ENCODE results near the gene ACSL1.

Gene ACSL1

GRCh38 chr4:184729946-184730345 lies 95.8 kb downstream of the ACSL1 start:
- Histone ChIP-seq H3K4me1 (ENCODE audit: control insufficient read depth, insufficient read depth, low read length) (no peaks in the 10 kb centered on the region), H3K9me3 (ENCODE audit: control insufficient read depth, insufficient read depth, low read length) (no peaks in the 10 kb centered on the region), H3K4me3 (ENCODE audit: low read length) (no peak overlapping the region), H3K27ac (ENCODE audit: low read length) (no peak overlapping the region), H3K27me3 (ENCODE audit: control insufficient read depth, insufficient read depth, low read length) (no peaks in the 10 kb centered on the region), H3K36me3 (ENCODE audit: control insufficient read depth, insufficient read depth, low read length) (peaks cover 9% of the 10 kb centered on the region; the same call in 1 of the 2 replicates)
- no CpG with 5 or more reads among the region's 5 CpGs for WGBS (ENCODE audit: insufficient coverage, insufficient read length)
- no peak for DNase-seq (ENCODE audit: low read depth, low spot score)

DNA sequence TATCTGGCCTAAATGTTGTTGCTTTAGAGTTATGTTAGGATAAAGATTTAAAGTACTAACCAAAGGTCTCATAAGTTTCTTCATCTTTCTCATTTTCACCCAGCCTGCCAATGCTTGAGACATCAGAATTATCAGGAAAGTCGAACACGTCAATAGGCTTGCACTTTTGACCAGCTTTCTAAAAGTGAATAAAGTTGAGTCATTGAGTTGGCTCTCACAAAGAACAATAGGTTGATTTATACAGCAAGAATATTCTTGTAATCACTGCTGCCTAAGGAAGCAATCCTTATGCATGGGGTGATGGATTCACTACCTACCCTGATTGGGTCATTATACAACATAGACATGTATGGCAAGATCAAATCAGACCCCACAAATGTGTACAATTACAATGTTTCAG lies 96.9 kb downstream of the ACSL1 start:
- no peak overlapping the region for H3K27ac ChIP-seq (ENCODE audit: low read length)
- no peaks in the 10 kb centered on the region for H3K27me3 ChIP-seq (ENCODE audit: control insufficient read depth, insufficient read depth, low read length)
- no peaks in the 10 kb centered on the region for H3K9me3 ChIP-seq (ENCODE audit: control insufficient read depth, insufficient read depth, low read length)
- H3K36me3 ChIP-seq (ENCODE audit: control insufficient read depth, insufficient read depth, low read length), result peaks cover 9% of the 10 kb centered on the region; the same call in 1 of the 2 replicates
- H3K4me3 ChIP-seq (ENCODE audit: low read length), result no peak overlapping the region
- H3K4me1 ChIP-seq (ENCODE audit: control insufficient read depth, insufficient read depth, low read length), result no peaks in the 10 kb centered on the region
- DNase-seq (ENCODE audit: low read depth, low spot score), result no peak
- no CpG with 5 or more reads among the region's 2 CpGs for WGBS (ENCODE audit: insufficient coverage, insufficient read length)

GRCh38 chr4:184727430-184727829 lies 98.3 kb downstream of the ACSL1 start:
- Histone ChIP-seq H3K36me3 (ENCODE audit: control insufficient read depth, insufficient read depth, low read length) (peaks cover 9% of the 10 kb centered on the region; the same call in 1 of the 2 replicates), H3K27ac (ENCODE audit: low read length) (no peak overlapping the region), H3K4me3 (ENCODE audit: low read length) (no peak overlapping the region), H3K27me3 (ENCODE audit: control insufficient read depth, insufficient read depth, low read length) (no peaks in the 10 kb centered on the region), H3K4me1 (ENCODE audit: control insufficient read depth, insufficient read depth, low read length) (no peaks in the 10 kb centered on the region), H3K9me3 (ENCODE audit: control insufficient read depth, insufficient read depth, low read length) (no peaks in the 10 kb centered on the region)
- WGBS (ENCODE audit: insufficient coverage, insufficient read length), result no CpG with 5 or more reads among the region's 3 CpGs
- no peak for DNase-seq (ENCODE audit: low read depth, low spot score)

DNA sequence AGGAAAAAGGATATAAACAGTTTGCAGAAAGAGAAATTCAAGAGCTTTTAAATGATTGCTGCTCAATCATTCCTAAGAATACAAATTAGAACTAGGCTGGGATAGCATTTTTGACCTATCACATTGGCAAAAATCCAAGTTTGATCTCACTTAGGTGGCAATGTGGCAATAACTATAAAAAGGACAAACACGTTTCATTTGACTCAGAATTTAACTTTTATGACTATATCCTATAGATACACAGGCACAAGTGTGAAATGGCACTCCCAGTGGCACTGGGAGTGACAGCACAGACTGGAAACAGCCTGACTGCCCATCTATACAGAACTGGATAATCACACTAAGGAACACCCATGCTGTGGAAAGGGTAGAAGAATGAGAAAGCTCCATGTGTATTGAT lies 103.0 kb downstream of the ACSL1 start:
- no peak for DNase-seq (ENCODE audit: low read depth, low spot score)
- no CpG with 5 or more reads among the region's 1 CpG for WGBS (ENCODE audit: insufficient coverage, insufficient read length)
- no peaks in the 10 kb centered on the region for H3K4me1 ChIP-seq (ENCODE audit: control insufficient read depth, insufficient read depth, low read length)
- H3K27me3 ChIP-seq (ENCODE audit: control insufficient read depth, insufficient read depth, low read length), result no peaks in the 10 kb centered on the region
- no peak overlapping the region for H3K27ac ChIP-seq (ENCODE audit: low read length)
- H3K4me3 ChIP-seq (ENCODE audit: low read length), result no peak overlapping the region
- H3K36me3 ChIP-seq (ENCODE audit: control insufficient read depth, insufficient read depth, low read length), result peaks cover 6% of the 10 kb centered on the region; the same call in 1 of the 2 replicates
- H3K9me3 ChIP-seq (ENCODE audit: control insufficient read depth, insufficient read depth, low read length), result no peaks in the 10 kb centered on the region

DNA sequence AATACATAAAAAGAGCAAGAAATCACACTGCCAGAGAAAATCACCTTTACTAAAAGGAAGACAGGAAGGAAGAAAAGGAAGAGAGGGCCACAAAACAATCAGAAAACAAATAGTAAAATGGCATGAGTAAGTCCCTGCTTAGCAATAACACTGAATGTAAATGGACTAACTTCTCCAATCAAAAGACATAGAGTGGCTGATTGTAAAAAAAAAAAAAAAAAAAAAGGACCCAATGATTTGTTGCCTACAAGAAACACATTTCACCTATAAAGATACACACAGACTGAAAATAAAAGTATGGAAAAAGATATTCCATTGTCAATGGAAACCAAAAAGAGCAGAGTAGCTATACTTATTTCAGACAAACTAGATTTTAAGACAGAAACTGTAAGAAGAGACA lies 104.5 kb downstream of the ACSL1 start:
- Histone ChIP-seq H3K4me1 (ENCODE audit: control insufficient read depth, insufficient read depth, low read length) (no peaks in the 10 kb centered on the region), H3K9me3 (ENCODE audit: control insufficient read depth, insufficient read depth, low read length) (no peaks in the 10 kb centered on the region), H3K27me3 (ENCODE audit: control insufficient read depth, insufficient read depth, low read length) (no peaks in the 10 kb centered on the region), H3K36me3 (ENCODE audit: control insufficient read depth, insufficient read depth, low read length) (peaks cover 8% of the 10 kb centered on the region; the same call in 1 of the 2 replicates), H3K27ac (ENCODE audit: low read length) (no peak overlapping the region), H3K4me3 (ENCODE audit: low read length) (no peak overlapping the region)
- no peak for DNase-seq (ENCODE audit: low read depth, low spot score)

DNA sequence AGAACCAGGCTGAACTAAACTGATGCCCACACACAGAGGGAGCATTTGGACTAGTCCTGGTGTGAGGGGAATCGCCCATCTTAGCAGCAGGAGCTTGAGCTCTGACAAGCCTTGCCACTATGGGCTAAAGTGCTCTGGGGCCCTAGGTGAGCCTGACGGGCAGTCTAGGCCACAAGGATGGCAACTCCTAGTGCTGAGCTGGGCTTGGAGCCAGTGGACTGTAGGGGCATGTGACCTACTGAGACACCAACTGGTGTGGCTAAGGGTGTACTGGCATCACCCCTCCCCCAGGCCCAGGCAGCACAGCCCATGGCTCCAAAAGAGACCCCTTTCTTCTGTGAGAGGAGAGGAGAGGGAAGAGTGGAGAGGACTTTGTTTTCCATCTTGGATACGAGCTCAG lies 106.4 kb downstream of the ACSL1 start:
- Histone ChIP-seq H3K27me3 (ENCODE audit: control insufficient read depth, insufficient read depth, low read length) (no peaks in the 10 kb centered on the region), H3K4me3 (ENCODE audit: low read length) (no peak overlapping the region), H3K36me3 (ENCODE audit: control insufficient read depth, insufficient read depth, low read length) (peaks cover 8% of the 10 kb centered on the region; the same call in 1 of the 2 replicates), H3K27ac (ENCODE audit: low read length) (no peak overlapping the region), H3K9me3 (ENCODE audit: control insufficient read depth, insufficient read depth, low read length) (no peaks in the 10 kb centered on the region), H3K4me1 (ENCODE audit: control insufficient read depth, insufficient read depth, low read length) (no peaks in the 10 kb centered on the region)
- DNase-seq (ENCODE audit: low read depth, low spot score), result no peak
- no CpG with 5 or more reads among the region's 3 CpGs for WGBS (ENCODE audit: insufficient coverage, insufficient read length)

DNA sequence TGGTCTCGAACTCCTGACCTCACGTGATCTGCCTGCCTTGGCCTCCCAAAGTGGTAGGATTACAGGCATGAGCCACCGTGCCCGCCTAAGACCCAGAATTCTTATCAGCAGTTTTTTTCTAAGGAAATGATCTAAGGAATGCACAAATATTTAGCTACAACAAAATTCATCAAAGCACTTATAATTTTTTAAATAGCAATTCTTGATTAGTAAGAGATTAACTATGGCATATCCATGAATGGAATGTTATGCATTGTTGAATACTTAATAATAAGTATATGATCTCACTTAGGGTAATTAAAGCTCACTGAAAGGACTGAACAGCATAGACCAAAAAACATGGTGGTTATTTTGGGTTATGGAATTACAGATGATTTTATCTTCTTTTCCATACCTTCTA lies 110.2 kb downstream of the ACSL1 start:
- peaks cover 12% of the 10 kb centered on the region; the same call in 1 of the 2 replicates for H3K36me3 ChIP-seq (ENCODE audit: control insufficient read depth, insufficient read depth, low read length)

DNA sequence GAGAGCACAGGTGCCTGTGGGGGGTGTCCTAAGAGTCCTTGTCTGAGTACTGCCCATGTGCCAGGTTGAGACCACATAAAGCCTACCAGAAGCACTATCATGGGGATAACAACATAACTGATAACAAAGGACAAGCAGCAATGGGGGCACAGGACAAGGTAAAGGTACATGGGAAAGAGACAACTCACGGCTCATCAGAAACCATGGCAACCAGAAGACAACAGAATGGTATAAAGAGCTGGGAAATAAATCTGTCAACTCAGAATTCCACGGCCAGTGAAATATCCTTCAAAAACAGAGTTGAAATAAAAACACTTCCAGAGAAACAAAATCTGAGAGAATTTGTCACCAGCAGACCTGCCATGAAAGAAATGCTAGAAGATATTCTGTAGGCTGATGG lies 111.9 kb downstream of the ACSL1 start:
- WGBS (ENCODE audit: insufficient coverage, insufficient read length), result no CpG with 5 or more reads among the region's 2 CpGs
- Histone ChIP-seq H3K4me3 (ENCODE audit: low read length) (no peak overlapping the region), H3K27me3 (ENCODE audit: control insufficient read depth, insufficient read depth, low read length) (no peaks in the 10 kb centered on the region), H3K4me1 (ENCODE audit: control insufficient read depth, insufficient read depth, low read length) (no peaks in the 10 kb centered on the region), H3K27ac (ENCODE audit: low read length) (no peak overlapping the region), H3K36me3 (ENCODE audit: control insufficient read depth, insufficient read depth, low read length) (peaks cover 10% of the 10 kb centered on the region; the same call in 1 of the 2 replicates), H3K9me3 (ENCODE audit: control insufficient read depth, insufficient read depth, low read length) (no peaks in the 10 kb centered on the region)
- DNase-seq (ENCODE audit: low read depth, low spot score), result no peak

More for the DNA sequence above, 110.2 kb downstream of the ACSL1 start:
- no CpG with 5 or more reads among the region's 4 CpGs for WGBS (ENCODE audit: insufficient coverage, insufficient read length)
- no peaks in the 10 kb centered on the region for H3K9me3 ChIP-seq (ENCODE audit: control insufficient read depth, insufficient read depth, low read length)
- DNase-seq (ENCODE audit: low read depth, low spot score), result no peak
- H3K4me1 ChIP-seq (ENCODE audit: control insufficient read depth, insufficient read depth, low read length), result no peaks in the 10 kb centered on the region
- H3K4me3 ChIP-seq (ENCODE audit: low read length), result no peak overlapping the region
- H3K27ac ChIP-seq (ENCODE audit: low read length), result no peak overlapping the region
- no peaks in the 10 kb centered on the region for H3K27me3 ChIP-seq (ENCODE audit: control insufficient read depth, insufficient read depth, low read length)

DNA sequence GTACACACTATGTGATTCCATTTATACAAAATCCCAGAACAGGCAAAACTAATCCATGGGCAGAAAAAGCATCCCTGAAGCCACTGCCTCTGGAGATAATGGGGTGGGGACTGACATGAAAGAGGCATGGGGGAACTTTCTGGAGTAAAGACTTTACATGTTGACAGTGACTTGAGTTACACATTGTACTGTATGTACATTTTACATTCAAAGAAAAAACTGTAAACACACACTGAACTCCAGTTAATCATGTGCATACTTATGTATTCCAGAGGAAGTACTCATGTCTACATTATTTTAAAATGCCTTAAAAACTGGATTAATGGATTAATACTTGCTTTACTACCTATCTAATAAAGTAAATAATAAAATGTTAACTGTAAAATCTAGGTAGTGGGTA lies 113.4 kb downstream of the ACSL1 start:
- Histone ChIP-seq H3K27me3 (ENCODE audit: control insufficient read depth, insufficient read depth, low read length) (no peaks in the 10 kb centered on the region), H3K36me3 (ENCODE audit: control insufficient read depth, insufficient read depth, low read length) (peaks cover 6% of the 10 kb centered on the region; the same call in 1 of the 2 replicates), H3K4me3 (ENCODE audit: low read length) (no peak overlapping the region), H3K27ac (ENCODE audit: low read length) (no peak overlapping the region), H3K4me1 (ENCODE audit: control insufficient read depth, insufficient read depth, low read length) (no peaks in the 10 kb centered on the region), H3K9me3 (ENCODE audit: control insufficient read depth, insufficient read depth, low read length) (no peaks in the 10 kb centered on the region)
- no peak for DNase-seq (ENCODE audit: low read depth, low spot score)

GRCh38 chr4:184706453-184706852 lies 119.3 kb downstream of the ACSL1 start:
- no CpG with 5 or more reads among the region's 1 CpG for WGBS (ENCODE audit: insufficient coverage, insufficient read length)

DNA sequence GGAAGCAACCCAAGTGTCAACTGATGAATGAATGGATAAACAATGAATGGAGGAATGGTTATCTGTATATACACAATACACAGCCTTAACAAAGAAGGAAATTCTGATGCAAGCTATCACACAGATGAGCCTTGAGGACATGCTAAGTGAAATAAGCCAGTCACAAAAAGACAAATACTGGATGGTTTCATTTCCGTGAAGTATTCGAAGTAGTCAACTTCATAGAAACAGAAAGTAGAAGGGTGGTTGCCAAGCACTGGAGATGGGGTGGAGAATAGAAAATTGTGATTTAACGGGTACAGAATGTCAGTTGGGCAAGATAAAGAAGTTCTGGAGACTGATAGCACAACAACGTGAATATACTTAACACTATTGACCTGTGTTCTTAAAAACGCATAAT lies 120.1 kb downstream of the ACSL1 start:
- WGBS (ENCODE audit: insufficient coverage, insufficient read length), result 100% methylated on average over 1 of the region's 5 CpGs
- H3K36me3 ChIP-seq (ENCODE audit: control insufficient read depth, insufficient read depth, low read length), result peaks cover 15% of the 10 kb centered on the region; the same call in 1 of the 2 replicates
- no peak overlapping the region for H3K4me3 ChIP-seq (ENCODE audit: low read length)

More at GRCh38 chr4:184706453-184706852, 119.3 kb downstream of the ACSL1 start:
- no peak overlapping the region for H3K4me3 ChIP-seq (ENCODE audit: low read length)
- no peak overlapping the region for H3K27ac ChIP-seq (ENCODE audit: low read length)
- peaks cover 13% of the 10 kb centered on the region; the same call in 1 of the 2 replicates for H3K36me3 ChIP-seq (ENCODE audit: control insufficient read depth, insufficient read depth, low read length)
- H3K27me3 ChIP-seq (ENCODE audit: control insufficient read depth, insufficient read depth, low read length), result no peaks in the 10 kb centered on the region
- H3K4me1 ChIP-seq (ENCODE audit: control insufficient read depth, insufficient read depth, low read length), result no peaks in the 10 kb centered on the region
- no peaks in the 10 kb centered on the region for H3K9me3 ChIP-seq (ENCODE audit: control insufficient read depth, insufficient read depth, low read length)
- DNase-seq (ENCODE audit: low read depth, low spot score), result no peak

More for the DNA sequence above, 120.1 kb downstream of the ACSL1 start:
- Histone ChIP-seq H3K4me1 (ENCODE audit: control insufficient read depth, insufficient read depth, low read length) (no peaks in the 10 kb centered on the region), H3K9me3 (ENCODE audit: control insufficient read depth, insufficient read depth, low read length) (no peaks in the 10 kb centered on the region), H3K27ac (ENCODE audit: low read length) (no peak overlapping the region), H3K27me3 (ENCODE audit: control insufficient read depth, insufficient read depth, low read length) (no peaks in the 10 kb centered on the region)
- no peak for DNase-seq (ENCODE audit: low read depth, low spot score)

Data from iPS DF 6.9 (cell line).